Hepatocyte (in vitro differentiated cells): ENCODE data around the gene GPC5.

Experiments
- CTCF ChIP-seq: fragments of 200-600 bp; sonication (generic); IDR thresholded peaks from 2 replicates; pipeline ENCODE4 v1.5.1; 2016; ENCODE audit warnings: antibody characterized with exemption, mild to moderate bottlenecking; ENCODE audit not compliant: poor library complexity
- EZH2 ChIP-seq: fragments of 200-600 bp; sonication (generic); IDR thresholded peaks from 2 replicates; pipeline ENCODE4 v1.6.1; 2016; ENCODE audit warnings: antibody characterized with exemption, mild to moderate bottlenecking, borderline replicate concordance

DNA sequence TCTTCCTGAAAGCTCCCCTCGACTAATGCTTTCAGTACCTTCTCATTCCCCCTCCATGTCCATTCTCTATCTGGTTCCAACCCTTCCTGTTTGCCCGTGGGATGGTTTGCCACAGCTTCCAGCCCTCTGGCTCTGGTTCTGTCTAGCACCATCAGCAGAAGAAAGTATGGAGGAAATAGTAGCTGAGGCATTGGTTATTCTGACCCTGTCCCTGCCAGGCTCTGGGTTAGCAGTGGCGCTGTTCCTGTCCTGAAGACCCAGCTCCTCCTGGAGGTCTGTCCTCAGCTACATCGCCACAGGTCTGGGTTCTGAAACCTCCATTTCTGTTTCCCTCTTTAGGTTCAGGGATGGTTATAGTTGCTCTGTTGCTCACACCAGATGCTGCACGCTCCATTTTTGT, 1223.6 kb downstream of the GPC5 start:
- no peak for TF ChIP-seq EZH2
- no peak for TF ChIP-seq CTCF
